ENCODE measurements around the gene NXT2.
"Not testable (repeated sequence)": the region's sequence is repeated elsewhere in the genome, so short reads cannot be mapped to it uniquely, and the experiment has no call there.

NXT2 gene

GRCh38 chrX:109536439-109537323, at the start of gene NXT2:
Gene NXT2, plus strand, starts transcription at chrX:109536844. Its CDS starts 163 bp downstream, at chrX:109537007.
- peak; percentile 79 for DNase-seq

- DNase-seq: no peak
Observed at GRCh38 chrX:109487640-109488039, 49.0 kb upstream of the NXT2 start.

- no peak for DNase-seq
Observed at GRCh38 chrX:109489174-109489573, 47.5 kb upstream of the NXT2 start.

- DNase-seq: no peak
Observed at GRCh38 chrX:109498434-109498833, 38.2 kb upstream of the NXT2 start.

- no peak for DNase-seq
Observed at GRCh38 chrX:109501176-109501575, 35.5 kb upstream of the NXT2 start.

- no peak for DNase-seq
Observed at GRCh38 chrX:109508915-109509314, 27.7 kb upstream of the NXT2 start.

- DNase-seq: no peak
Observed at GRCh38 chrX:109511113-109511512, 25.5 kb upstream of the NXT2 start.

- DNase-seq: no peak
Observed at GRCh38 chrX:109519001-109519400, 17.6 kb upstream of the NXT2 start.

GRCh38 chrX:109533005-109533404, 3.6 kb upstream of the NXT2 start:
- DNase-seq: no peak

- DNase-seq: no peak
Observed at GRCh38 chrX:109533631-109534030, 3.0 kb upstream of the NXT2 start.

GRCh38 chrX:109534933-109535332, 1.7 kb upstream of the NXT2 start:
- DNase-seq: no peak

GRCh38 chrX:109535578-109535977, 1.1 kb upstream of the NXT2 start:
- peak; percentile 88 for DNase-seq

GRCh38 chrX:109537324-109537665, 651 bp downstream of the NXT2 start:
- no peak for DNase-seq

- not testable (repeated sequence) for DNase-seq
Observed at GRCh38 chrX:109539007-109539406, 2.4 kb downstream of the NXT2 start.

GRCh38 chrX:109553862-109554261, 17.2 kb downstream of the NXT2 start:
- no peak for DNase-seq

- DNase-seq: not testable (repeated sequence)
Observed at GRCh38 chrX:109576083-109576482, 39.4 kb downstream of the NXT2 start.

- DNase-seq: no peak
Observed at GRCh38 chrX:109577055-109577454, 40.4 kb downstream of the NXT2 start.

GRCh38 chrX:109578916-109579315, 42.3 kb downstream of the NXT2 start:
- DNase-seq: no peak

GRCh38 chrX:109585488-109585887, 48.8 kb downstream of the NXT2 start:
- no peak for DNase-seq

GRCh38 chrX:109590176-109590575, 53.5 kb downstream of the NXT2 start:
- DNase-seq: no peak
